RKO (cell line): Measurements from ENCODE around the gene YPEL4.
A peak's percentile ranks its signal among the peaks of the same experiment; 100 is the strongest.
"Not testable (repeated sequence)": the region's sequence is repeated elsewhere in the genome, so short reads cannot be mapped to it uniquely, and the experiment has no call there.

Experiments
- DNase-seq: peaks from one replicate; pipeline ENCODE4 v3.0.0-alpha.2; 2016; ENCODE audit warnings: low spot score

The YPEL4 gene

GRCh38 chr11:57649826-57650738 is at the start of gene YPEL4:
Gene YPEL4, minus strand, starts transcription at chr11:57649912. Its CDS starts 2,805 bp downstream, at chr11:57647107.
- peak; percentile 56 for DNase-seq

GRCh38 chr11:57698843-57699365 is 49.2 kb upstream of the YPEL4 start:
- DNase-seq = no peak

GRCh38 chr11:57690474-57690873 is 40.8 kb upstream of the YPEL4 start:
- DNase-seq = not testable (repeated sequence)

- DNase-seq = no peak
These were observed 31.5 kb upstream of the YPEL4 start for GRCh38 chr11:57681168-57681567.

- peak; percentile 41 for DNase-seq
These were observed 30.8 kb upstream of the YPEL4 start for GRCh38 chr11:57680552-57680874.

- no peak for DNase-seq
These were observed 29.7 kb upstream of the YPEL4 start for GRCh38 chr11:57679396-57679795.

GRCh38 chr11:57675176-57675941 is 25.6 kb upstream of the YPEL4 start:
- no peak for DNase-seq

- no peak for DNase-seq
These were observed 24.5 kb upstream of the YPEL4 start for GRCh38 chr11:57674251-57674650.

GRCh38 chr11:57668434-57668782 is 18.7 kb upstream of the YPEL4 start:
- peak; percentile 33 for DNase-seq

- DNase-seq = peak; percentile 98
These were observed 18.2 kb upstream of the YPEL4 start, which contains the start of gene ZDHHC5 for GRCh38 chr11:57667736-57668433. Gene ZDHHC5, plus strand, starts transcription at chr11:57668114. Its CDS starts 4,977 bp downstream, at chr11:57673091.

- peak; percentile 98 for DNase-seq
These were observed 17.5 kb upstream of the YPEL4 start for GRCh38 chr11:57667117-57667735.

- no peak for DNase-seq
These were observed 14.3 kb upstream of the YPEL4 start for GRCh38 chr11:57663975-57664374.

- DNase-seq = peak; percentile 35
These were observed 13.2 kb upstream of the YPEL4 start for GRCh38 chr11:57662893-57663292.

GRCh38 chr11:57659669-57660068 is 10.0 kb upstream of the YPEL4 start:
- no peak for DNase-seq

- DNase-seq = peak; percentile 39
These were observed 8.3 kb upstream of the YPEL4 start for GRCh38 chr11:57658023-57658361.

- peak; percentile 98 for DNase-seq
These were observed 7.7 kb upstream of the YPEL4 start, which contains the start of gene CLP1 for GRCh38 chr11:57657194-57658022. Gene CLP1, plus strand, starts transcription at chr11:57657762. Its CDS starts 1,715 bp downstream, at chr11:57659477.

- no peak for DNase-seq
These were observed 7.1 kb upstream of the YPEL4 start for GRCh38 chr11:57656885-57657193.

GRCh38 chr11:57653163-57653562 is 3.5 kb upstream of the YPEL4 start:
- DNase-seq = no peak

GRCh38 chr11:57652662-57653061 is 3.0 kb upstream of the YPEL4 start:
- no peak for DNase-seq

GRCh38 chr11:57652230-57652629 is 2.5 kb upstream of the YPEL4 start:
- DNase-seq = not testable (repeated sequence)

- DNase-seq = no peak
These were observed 1.7 kb upstream of the YPEL4 start for GRCh38 chr11:57651408-57651807.
